A673 (cell line): ENCODE results near the gene SLC2A4RG. TPM values are rescaled to one million over a fixed set of nuclear protein-coding genes. Genes with fewer than 3 reads are reported as not detected.

ENCODE experiments used
- BruUV-seq: library from RNA; stranded (reverse); fragments of 400-500 nt; replicated peaks from 2 replicates; lab custom pipeline; 2021; lab: Mats Ljungman, UMichigan
- CTCF ChIA-PET: fragments of 300-600 bp; sonication (Branson Sonifier 250); formaldehyde crosslinking; loops from one replicate; lab custom pipeline; 2022; ENCODE audit warnings: antibody characterized with exemption; lab: Charles Lee
- POLR2A ChIA-PET: fragments of 300-600 bp; sonication (Branson Sonifier 250); formaldehyde crosslinking; loops from one replicate; lab custom pipeline; 2022; ENCODE audit warnings: antibody characterized with exemption; ENCODE audit not compliant: low non-redundant PET; lab: Charles Lee
- DNase-seq: peaks from one replicate; pipeline ENCODE4 v3.0.0-alpha.2; 2015; ENCODE audit warnings: low spot score
- H3K27ac ChIP-seq: fragments of 200-600 bp; sonication (generic); 2 replicates; pipeline ENCODE4 v1.5.1; 2016; ENCODE audit warnings: mixed run types, low read depth, mild to moderate bottlenecking, mixed read lengths, antibody characterized with exemption, low read length; ENCODE audit not compliant: poor library complexity, severe bottlenecking
- H3K27me3 ChIP-seq: fragments of 200-600 bp; sonication (generic); replicated peaks from 2 replicates; pipeline ENCODE4 v1.6.1; 2017; ENCODE audit warnings: mixed run types, low read depth, mild to moderate bottlenecking, mixed read lengths, antibody characterized with exemption, low read length; ENCODE audit not compliant: insufficient read depth, poor library complexity
- H3K36me3 ChIP-seq: fragments of 200-600 bp; sonication (generic); 2 replicates; pipeline ENCODE4 v1.6.1; 2016; ENCODE audit warnings: mixed run types, mild to moderate bottlenecking, mixed read lengths, antibody characterized with exemption, low read length; ENCODE audit not compliant: insufficient read depth, poor library complexity, severe bottlenecking
- H3K4me1 ChIP-seq: fragments of 200-600 bp; sonication (generic); 2 replicates; pipeline ENCODE4 v1.6.1; 2017; ENCODE audit warnings: mixed run types, mild to moderate bottlenecking, mixed read lengths, antibody characterized with exemption, low read length; ENCODE audit not compliant: insufficient read depth, poor library complexity, severe bottlenecking
- H3K4me3 ChIP-seq: fragments of 200-600 bp; sonication (generic); 2 replicates; pipeline ENCODE4 v1.5.1; 2016; ENCODE audit warnings: low read depth, mixed run types, mild to moderate bottlenecking, mixed read lengths, low read length; ENCODE audit not compliant: poor library complexity, severe bottlenecking
- H3K9me3 ChIP-seq: fragments of 200-600 bp; sonication (generic); 2 replicates; pipeline ENCODE4 v1.6.1; 2016; ENCODE audit warnings: mixed run types, low read depth, mild to moderate bottlenecking, mixed read lengths, antibody characterized with exemption, low read length; ENCODE audit not compliant: poor library complexity, severe bottlenecking
- EZH2 ChIP-seq: fragments of 200-600 bp; sonication (generic); IDR thresholded peaks from 2 replicates; pipeline ENCODE4 v1.6.1; 2017; ENCODE audit warnings: borderline replicate concordance, low read depth, mild to moderate bottlenecking, mixed read lengths, antibody characterized with exemption, low read length; ENCODE audit not compliant: poor library complexity, severe bottlenecking
- intact Hi-C: fragments of 100-400 bp; cut with micrococcal nuclease; formaldehyde crosslinking; loops from one replicate; pipeline ENCODE4 v1.10.0; 2022; ENCODE audit not compliant: unreplicated experiment
- total RNA-seq: library from RNA; stranded (reverse); gene quantifications from 2 replicates; pipeline ENCODE4 v1.2.3, GENCODE V29; 2021
- TF ChIP-seq, protein P1 (sequence below): fragments of 300-800, 200-600 bp; sonication (generic); conservative IDR thresholded peaks from 2 replicates; pipeline ENCODE4 v1.5.1; 2017; ENCODE audit warnings: low read depth, mild to moderate bottlenecking, antibody characterized with exemption, low read length, moderate library complexity, mixed read lengths

SLC2A4RG gene
- total RNA-seq, 1 experiment from 2014 or later: 45.8 TPM

DNA sequence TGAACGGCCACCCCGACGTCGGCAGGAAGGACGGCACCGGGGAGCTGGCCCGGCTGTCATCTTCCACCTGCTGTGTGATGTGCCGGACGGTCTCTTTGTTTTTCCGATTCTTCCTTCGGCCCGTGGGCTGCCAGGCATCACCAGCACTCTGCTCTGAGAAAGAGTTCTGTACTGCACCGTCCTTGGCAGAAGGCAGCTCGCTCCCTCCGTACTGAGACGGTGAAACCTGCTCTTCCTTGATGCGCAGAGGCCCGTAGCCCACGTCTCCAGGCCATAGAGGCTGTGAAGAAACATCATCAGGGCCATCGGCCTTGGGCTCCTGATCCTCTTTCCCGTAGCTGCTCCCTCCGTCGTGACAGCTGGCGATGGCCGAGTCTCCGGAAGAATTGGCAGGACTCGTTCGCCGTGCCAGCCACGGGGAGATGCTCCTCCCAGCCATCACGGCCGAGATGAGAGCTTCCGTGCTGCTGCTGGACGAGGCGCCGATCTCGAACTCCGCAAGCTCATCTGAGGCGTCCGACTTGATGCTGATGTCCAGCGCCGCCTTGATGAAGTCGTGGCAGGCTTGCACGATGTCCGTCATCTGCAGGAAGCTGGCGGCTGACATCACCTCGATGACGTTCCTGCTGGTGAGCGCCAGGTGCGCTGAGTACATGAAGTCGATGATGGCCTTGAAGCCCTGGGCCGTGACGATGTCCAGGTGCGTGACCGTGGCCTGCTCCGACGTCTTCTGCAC lies 50.4 kb downstream of the SLC2A4RG start:
- Histone ChIP-seq H3K27me3 (no peaks in the 10 kb centered on the region), H3K36me3 (no peaks in the 10 kb centered on the region), H3K4me1 (no peaks in the 10 kb centered on the region), H3K27ac (no peak overlapping the region), H3K4me3 (no peak overlapping the region), H3K9me3 (no peaks in the 10 kb centered on the region)
- POLR2A ChIA-PET: no interaction called here
- DNase-seq: no peak
- CTCF ChIA-PET: no interaction called here
- TF ChIP-seq, protein P1, sequence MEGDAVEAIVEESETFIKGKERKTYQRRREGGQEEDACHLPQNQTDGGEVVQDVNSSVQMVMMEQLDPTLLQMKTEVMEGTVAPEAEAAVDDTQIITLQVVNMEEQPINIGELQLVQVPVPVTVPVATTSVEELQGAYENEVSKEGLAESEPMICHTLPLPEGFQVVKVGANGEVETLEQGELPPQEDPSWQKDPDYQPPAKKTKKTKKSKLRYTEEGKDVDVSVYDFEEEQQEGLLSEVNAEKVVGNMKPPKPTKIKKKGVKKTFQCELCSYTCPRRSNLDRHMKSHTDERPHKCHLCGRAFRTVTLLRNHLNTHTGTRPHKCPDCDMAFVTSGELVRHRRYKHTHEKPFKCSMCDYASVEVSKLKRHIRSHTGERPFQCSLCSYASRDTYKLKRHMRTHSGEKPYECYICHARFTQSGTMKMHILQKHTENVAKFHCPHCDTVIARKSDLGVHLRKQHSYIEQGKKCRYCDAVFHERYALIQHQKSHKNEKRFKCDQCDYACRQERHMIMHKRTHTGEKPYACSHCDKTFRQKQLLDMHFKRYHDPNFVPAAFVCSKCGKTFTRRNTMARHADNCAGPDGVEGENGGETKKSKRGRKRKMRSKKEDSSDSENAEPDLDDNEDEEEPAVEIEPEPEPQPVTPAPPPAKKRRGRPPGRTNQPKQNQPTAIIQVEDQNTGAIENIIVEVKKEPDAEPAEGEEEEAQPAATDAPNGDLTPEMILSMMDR: no peak
- no TSS peak for BruUV-seq
- intact Hi-C loops: loop anchor here (5.0 kb wide), 1 partner anchor 253 kb away; the partner anchor contains the start of gene PTK6

DNA sequence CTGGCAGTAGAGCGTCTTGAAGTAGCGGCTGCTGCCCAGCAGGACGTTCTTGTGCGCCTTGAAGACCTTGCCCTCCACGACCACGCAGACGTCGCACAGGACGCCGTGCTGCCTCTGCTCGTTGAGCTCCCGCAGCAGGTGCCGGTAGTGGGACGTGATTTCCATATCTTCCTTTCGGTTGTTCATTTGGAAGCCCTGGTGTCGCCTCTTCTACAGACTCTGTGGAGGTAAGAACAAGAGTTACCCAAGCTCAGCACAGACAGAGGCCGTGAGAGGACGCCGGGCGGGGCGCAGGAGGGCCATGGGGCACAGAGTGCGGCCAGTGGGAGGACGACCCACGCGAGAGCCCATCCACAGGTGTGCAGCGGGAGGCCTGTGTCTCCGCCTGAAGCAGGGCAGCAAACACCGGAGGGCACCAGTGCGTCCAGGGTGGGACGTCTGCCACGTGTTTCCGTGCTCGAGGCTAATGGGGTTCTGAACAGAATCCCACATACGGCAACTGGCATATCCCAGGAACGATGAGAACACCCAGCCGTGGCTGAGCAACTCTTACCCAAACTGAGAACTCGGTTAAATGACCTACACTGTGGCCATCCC lies 51.1 kb downstream of the SLC2A4RG start:
- POLR2A ChIA-PET: no interaction called here
- CTCF ChIA-PET: no interaction called here
- TF ChIP-seq, protein P1: no peak
- no peak for TF ChIP-seq EZH2
- Histone ChIP-seq H3K9me3 (no peaks in the 10 kb centered on the region), H3K4me1 (no peaks in the 10 kb centered on the region), H3K36me3 (no peaks in the 10 kb centered on the region), H3K4me3 (no peak overlapping the region), H3K27me3 (no peaks in the 10 kb centered on the region), H3K27ac (no peak overlapping the region)
- no peak for DNase-seq
- no TSS peak for BruUV-seq
- intact Hi-C loops: no loop called here

DNA sequence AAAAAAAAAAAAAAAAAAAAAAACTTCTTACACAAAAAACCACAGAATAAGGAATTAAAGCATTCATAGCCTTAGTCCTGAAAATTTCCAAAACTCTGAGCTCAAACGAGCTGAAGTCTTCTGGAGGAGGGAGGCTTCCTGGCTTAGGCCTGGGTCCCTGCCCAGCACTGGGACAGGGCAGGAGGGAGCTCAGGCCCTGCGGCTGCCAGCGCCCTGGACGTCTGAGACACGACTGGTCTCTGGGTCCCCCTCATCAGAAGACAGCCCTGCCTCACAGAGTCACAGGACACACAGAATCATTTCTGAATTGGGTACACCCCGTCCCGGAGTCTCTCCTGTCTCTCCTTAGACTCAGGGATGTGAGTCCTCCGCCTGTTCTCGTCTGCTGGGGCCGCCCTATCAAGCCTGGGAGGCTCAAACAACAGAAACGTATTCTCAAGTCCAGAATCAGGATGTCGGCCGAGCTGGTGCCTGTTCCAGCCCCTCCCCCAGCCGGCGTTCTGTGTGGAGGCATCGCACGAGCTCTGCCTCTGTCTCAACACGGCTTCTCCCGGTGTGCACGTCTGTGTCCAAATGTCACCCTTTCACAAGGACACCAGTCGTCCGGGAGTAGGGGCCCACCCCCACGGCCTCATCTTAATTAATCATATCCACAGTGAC lies 52.1 kb downstream of the SLC2A4RG start:
- H3K36me3 ChIP-seq: no peaks in the 10 kb centered on the region
- POLR2A ChIA-PET: no interaction called here
- TF ChIP-seq, protein P1: no peak
- TF ChIP-seq EZH2: no peak
- BruUV-seq: no TSS peak
- intact Hi-C loops: no loop called here
- H3K9me3 ChIP-seq: no peaks in the 10 kb centered on the region
- H3K4me1 ChIP-seq: no peaks in the 10 kb centered on the region
- H3K4me3 ChIP-seq: no peak overlapping the region
- CTCF ChIA-PET: interaction anchor here (0.7 kb wide), 1 partner anchor 32 kb away, joined by 5 read pairs; no protein-coding TSS in a partner anchor
- H3K27ac ChIP-seq: no peak overlapping the region
- DNase-seq: no peak
- H3K27me3 ChIP-seq: no peaks in the 10 kb centered on the region
